Erythroblast (primary cell): ENCODE results near the gene NFASC.

Source experiments
- GATA1 ChIP-seq: IDR thresholded peaks from 2 replicates; pipeline ENCODE4 v1.6.1; 2011; ENCODE audit warnings: low read depth, mild to moderate bottlenecking, control low read depth, low read length, moderate library complexity
- POLR2A ChIP-seq: IDR thresholded peaks from 2 replicates; pipeline ENCODE4 v1.6.1; 2011; ENCODE audit warnings: mild to moderate bottlenecking, low read length

GRCh38 chr1:204875255-204875654 lies 4.6 kb downstream of the NFASC start:
- no peak for TF ChIP-seq POLR2A
- TF ChIP-seq GATA1: no peak
